ENCODE data around the gene CCL27. TPM values are rescaled to one million over a fixed set of nuclear protein-coding genes. Genes with fewer than 3 reads are reported as not detected.
A peak's percentile ranks its signal among the peaks of the same experiment; 100 is the strongest.

Gene CCL27
- total RNA-seq, 1 experiment from 2014 or later, result not detected

DNA sequence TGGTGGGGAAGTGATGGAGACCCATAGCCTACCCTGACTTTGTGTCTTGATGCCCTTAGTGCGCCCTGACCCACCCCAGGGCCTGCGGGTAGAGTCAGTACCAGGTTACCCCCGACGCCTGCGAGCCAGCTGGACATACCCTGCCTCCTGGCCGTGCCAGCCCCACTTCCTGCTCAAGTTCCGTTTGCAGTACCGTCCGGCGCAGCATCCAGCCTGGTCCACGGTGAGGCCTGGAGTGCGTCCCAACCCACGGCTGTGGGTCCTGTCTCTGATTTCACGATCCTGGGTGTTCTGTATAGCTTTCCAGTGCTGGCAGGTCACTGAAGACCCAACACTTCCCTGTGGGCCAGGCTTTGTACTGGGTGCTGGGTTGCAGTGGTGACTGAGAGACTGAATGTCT is 4.0 kb downstream of the CCL27 start:
- no peak for DNase-seq
- no peak overlapping the region for H3K4me3 ChIP-seq
- H3K36me3 ChIP-seq, result no peaks in the 10 kb centered on the region
- no peaks in the 10 kb centered on the region for H3K9me3 ChIP-seq
- no peaks in the 10 kb centered on the region for H3K27me3 ChIP-seq

- no peaks in the 10 kb centered on the region for H3K36me3 ChIP-seq
- no peak overlapping the region for H3K4me3 ChIP-seq
- no peaks in the 10 kb centered on the region for H3K9me3 ChIP-seq
- DNase-seq, result no peak
- H3K27me3 ChIP-seq, result no peaks in the 10 kb centered on the region
Measured at GRCh38 chr9:34656992-34657391, 5.5 kb downstream of the CCL27 start.

- Histone ChIP-seq H3K9me3 (no peaks in the 10 kb centered on the region), H3K36me3 (no peaks in the 10 kb centered on the region), H3K27me3 (no peaks in the 10 kb centered on the region), H3K4me3 (no peak overlapping the region)
- DNase-seq, result no peak
Measured at GRCh38 chr9:34655394-34655793, 7.1 kb downstream of the CCL27 start.

DNA sequence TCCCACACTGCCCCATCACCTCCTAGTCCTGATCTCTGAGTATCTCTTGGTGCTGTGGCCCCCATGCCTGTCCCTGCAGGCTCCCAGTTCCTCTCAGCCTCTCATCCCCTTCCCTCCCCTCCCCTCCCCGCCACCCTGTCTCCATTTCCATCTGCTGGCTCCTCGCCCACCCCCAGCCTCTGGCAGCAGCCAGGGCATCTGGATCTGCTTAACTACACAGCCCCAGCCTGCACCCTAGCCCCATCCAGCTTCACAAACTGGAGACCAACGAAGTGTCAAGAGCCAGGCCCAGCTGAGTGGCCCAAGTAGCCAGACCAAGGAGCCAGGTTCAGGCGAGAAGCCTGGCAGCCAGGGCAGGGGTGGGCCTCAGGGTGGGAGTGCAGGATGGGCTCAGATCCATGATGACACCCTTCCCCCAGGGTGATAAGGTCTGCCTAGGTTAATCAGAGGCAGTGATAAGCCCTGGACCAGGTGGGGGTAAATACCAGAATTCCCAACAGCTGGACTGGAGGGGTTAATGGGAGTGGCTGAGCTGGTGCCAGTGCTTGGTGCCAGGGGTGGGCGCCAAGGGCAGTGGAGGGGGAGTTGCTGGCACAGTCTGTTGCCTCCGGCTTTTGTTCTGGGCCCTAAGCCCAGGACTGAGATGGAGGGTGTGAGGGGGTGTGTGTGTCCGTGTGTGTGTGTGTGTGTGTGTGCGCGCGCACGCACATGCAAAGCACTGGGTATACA is 8.0 kb downstream of the CCL27 start:
- Histone ChIP-seq H3K36me3 (no peaks in the 10 kb centered on the region), H3K4me3 (no peak overlapping the region), H3K9me3 (no peaks in the 10 kb centered on the region), H3K27me3 (no peaks in the 10 kb centered on the region)
- DNase-seq, result peak; percentile 87

- Histone ChIP-seq H3K9me3 (no peaks in the 10 kb centered on the region), H3K36me3 (no peaks in the 10 kb centered on the region; the same call in 1 of the 2 replicates), H3K27me3 (no peaks in the 10 kb centered on the region), H3K4me3 (no peak overlapping the region; the same call in 1 of the 2 replicates)
- peak; percentile 31 for DNase-seq
Measured at GRCh38 chr9:34653151-34654072, 9.0 kb downstream of the CCL27 start.

GRCh38 chr9:34652602-34653000 is 9.9 kb downstream of the CCL27 start:
- DNase-seq, result no peak
- Histone ChIP-seq H3K36me3 (no peaks in the 10 kb centered on the region; the same call in 1 of the 2 replicates), H3K27me3 (no peaks in the 10 kb centered on the region), H3K9me3 (no peaks in the 10 kb centered on the region), H3K4me3 (peak overlapping the region; percentile 52)

- H3K4me3 ChIP-seq, result peak within 1 kb of the TSS; percentile 52
- DNase-seq, result peak; percentile 96
- H3K36me3 ChIP-seq, result no peaks in the 10 kb centered on the region; the same call in 1 of the 2 replicates
- no peaks in the 10 kb centered on the region for H3K9me3 ChIP-seq
- no peaks in the 10 kb centered on the region for H3K27me3 ChIP-seq
Measured at GRCh38 chr9:34651876-34652601, 10.4 kb downstream of the CCL27 start, which contains the start of gene IL11RA. IL11RA (plus strand) TSS chr9:34652185; CDS start chr9:34655218, 3,033 bp downstream.

GRCh38 chr9:34651321-34651720 is 11.1 kb downstream of the CCL27 start:
- H3K9me3 ChIP-seq, result no peaks in the 10 kb centered on the region
- H3K27me3 ChIP-seq, result no peaks in the 10 kb centered on the region
- peak; percentile 58 for DNase-seq
- peak overlapping the region; percentile 52 for H3K4me3 ChIP-seq
- no peaks in the 10 kb centered on the region; the same call in 1 of the 2 replicates for H3K36me3 ChIP-seq

DNA sequence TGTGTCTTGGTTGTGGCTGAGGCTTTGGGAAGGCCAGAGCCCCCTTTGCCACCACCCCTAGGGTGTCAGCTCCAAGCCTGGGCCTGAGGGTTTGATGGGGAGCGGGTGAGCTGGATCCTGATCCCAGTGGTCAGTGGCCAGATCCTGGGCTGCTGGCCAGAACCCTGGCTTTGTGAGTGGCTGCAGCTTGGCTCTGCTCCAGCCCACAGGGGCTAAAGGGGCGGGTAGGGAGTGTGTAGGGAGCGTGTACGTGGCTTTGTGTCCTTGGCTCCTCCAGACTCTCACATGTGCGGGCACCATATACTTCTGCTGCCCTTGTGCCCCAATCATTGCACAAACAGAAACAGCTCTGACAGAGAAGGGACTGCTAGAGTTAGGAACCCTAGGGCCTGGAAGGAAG is 11.6 kb downstream of the CCL27 start:
- Histone ChIP-seq H3K27me3 (no peaks in the 10 kb centered on the region), H3K4me3 (no peak overlapping the region; the same call in 1 of the 2 replicates), H3K36me3 (no peaks in the 10 kb centered on the region; the same call in 1 of the 2 replicates), H3K9me3 (no peaks in the 10 kb centered on the region)
- DNase-seq, result no peak

- Histone ChIP-seq H3K9me3 (no peaks in the 10 kb centered on the region), H3K4me3 (no peak overlapping the region), H3K27me3 (no peaks in the 10 kb centered on the region), H3K36me3 (no peaks in the 10 kb centered on the region; the same call in 1 of the 2 replicates)
- no peak for DNase-seq
Measured at GRCh38 chr9:34648673-34649072, 13.8 kb downstream of the CCL27 start.

DNA sequence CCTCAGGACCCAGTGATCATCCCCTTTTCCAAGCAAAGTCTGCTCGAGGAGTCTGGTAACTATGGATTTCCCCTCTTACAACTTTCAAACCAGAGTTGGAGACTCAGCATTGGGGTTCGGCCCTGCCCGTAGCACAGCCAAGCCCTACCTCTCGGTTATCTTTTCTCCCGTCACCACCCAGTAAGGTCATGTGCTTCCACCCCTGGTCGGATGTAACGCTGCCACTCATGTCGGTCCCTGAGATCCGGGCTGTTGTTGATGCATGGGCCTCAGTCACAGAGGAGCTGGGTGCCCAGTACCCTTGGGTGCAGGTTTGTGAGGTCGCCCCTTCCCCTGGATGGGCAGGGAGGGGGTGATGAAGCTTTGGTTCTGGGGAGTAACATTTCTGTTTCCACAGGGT is 14.8 kb downstream of the CCL27 start:
- no peak for DNase-seq
- H3K27me3 ChIP-seq, result no peaks in the 10 kb centered on the region
- no peaks in the 10 kb centered on the region; the same call in 1 of the 2 replicates for H3K36me3 ChIP-seq
- H3K4me3 ChIP-seq, result peak overlapping the region; percentile 60
- H3K9me3 ChIP-seq, result no peaks in the 10 kb centered on the region

DNA sequence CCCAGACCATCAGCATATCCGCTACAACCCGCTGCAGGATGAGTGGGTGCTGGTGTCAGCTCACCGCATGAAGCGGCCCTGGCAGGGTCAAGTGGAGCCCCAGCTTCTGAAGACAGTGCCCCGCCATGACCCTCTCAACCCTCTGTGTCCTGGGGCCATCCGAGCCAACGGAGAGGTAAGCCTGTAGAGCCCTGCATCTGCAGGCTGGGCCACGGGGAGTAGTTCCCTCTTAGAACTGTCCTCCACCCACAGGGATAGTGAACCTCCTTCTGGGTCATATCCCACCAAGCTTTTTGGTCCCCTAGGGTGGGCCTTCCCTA is 15.4 kb downstream of the CCL27 start:
- Histone ChIP-seq H3K9me3 (no peaks in the 10 kb centered on the region), H3K36me3 (no peaks in the 10 kb centered on the region; the same call in 1 of the 2 replicates), H3K4me3 (peak overlapping the region; percentile 60), H3K27me3 (no peaks in the 10 kb centered on the region)
- DNase-seq, result no peak

GRCh38 chr9:34646211-34647083 is 16.0 kb downstream of the CCL27 start, which contains the start of gene GALT:
GALT (plus strand) TSS chr9:34646675; CDS start chr9:34646705, 30 bp downstream.
- H3K4me3 ChIP-seq, result peak within 1 kb of the TSS; percentile 60
- peak; percentile 85 for DNase-seq
- no peaks in the 10 kb centered on the region for H3K9me3 ChIP-seq
- H3K27me3 ChIP-seq, result no peaks in the 10 kb centered on the region
- H3K36me3 ChIP-seq, result no peaks in the 10 kb centered on the region; the same call in 1 of the 2 replicates

GRCh38 chr9:34644766-34645314 is 17.6 kb downstream of the CCL27 start:
- Histone ChIP-seq H3K27me3 (no peaks in the 10 kb centered on the region), H3K4me3 (no peak overlapping the region), H3K9me3 (no peaks in the 10 kb centered on the region), H3K36me3 (no peaks in the 10 kb centered on the region; the same call in 1 of the 2 replicates)
- no peak for DNase-seq

GRCh38 chr9:34642679-34643078 is 19.8 kb downstream of the CCL27 start:
- Histone ChIP-seq H3K36me3 (no peaks in the 10 kb centered on the region), H3K27me3 (no peaks in the 10 kb centered on the region), H3K4me3 (no peak overlapping the region), H3K9me3 (no peaks in the 10 kb centered on the region)
- no peak for DNase-seq
